ENCODE measurements around the gene GRHL1. TPM values are rescaled to one million over a fixed set of nuclear protein-coding genes. Genes with fewer than 3 reads are reported as not detected.
A peak's percentile ranks its signal among the peaks of the same experiment; 100 is the strongest.

GRHL1 gene
- total and polyA plus RNA-seq, 9 of the 15 experiments (the other 6 are each of a cell fraction or from before 2014, with no cell fraction given): 1.7 to 6.1 (median 4.7) TPM

- TF ChIP-seq NKRF (IDR thresholded peaks at IDR 0.05; ENCODE audit: borderline replicate concordance) (peak; percentile 69; the same call in 1 of the 2 replicates), FOS (IDR thresholded peaks at IDR 0.05; ENCODE audit: extremely low read depth, insufficient read length) (no peak), RAD21 (CRISPR knock-in tag; conservative IDR thresholded peaks at IDR 0.05 in 1 of 2, IDR thresholded peaks at IDR 0.05 in 1 of 2) (no peak), PKNOX1 (IDR thresholded peaks at IDR 0.05) (peak; percentile 84), ZFP30 (CRISPR knock-in tag; IDR thresholded peaks at IDR 0.05; ENCODE audit: borderline replicate concordance) (no peak), ZNF592 (IDR thresholded peaks at IDR 0.05) (peak; percentile 63; the same call in 1 of the 2 replicates), NR2F6 (CRISPR knock-in tag; IDR thresholded peaks at IDR 0.05) (no peak), ZNF445 (CRISPR knock-in tag; IDR thresholded peaks at IDR 0.05; ENCODE audit: low read depth) (no peak), MITF (IDR thresholded peaks at IDR 0.05) (0 out of 2 replicates have a peak, but pooled peaks have one; percentile 45), NCOA4 (IDR thresholded peaks at IDR 0.05; ENCODE audit: partially characterized antibody) (no peak), ZFP1 (CRISPR knock-in tag; IDR thresholded peaks at IDR 0.05) (no peak), POLR2B (IDR thresholded peaks at IDR 0.05; ENCODE audit: low read depth, partially characterized antibody) (peak; percentile 43), MBD1 (CRISPR knock-in tag; IDR thresholded peaks at IDR 0.05) (no peak), CBX2 (IDR thresholded peaks at IDR 0.05; ENCODE audit: insufficient read depth, low read length, poor library complexity, severe bottlenecking) (no peak), THAP7 (CRISPR knock-in tag; IDR thresholded peaks at IDR 0.05) (no peak), MTA2 (IDR thresholded peaks at IDR 0.05; ENCODE audit: low read depth) (no peak), TEAD2 (tag; IDR thresholded peaks at IDR 0.05) (no peak)
These were observed 78.8 kb downstream of the GRHL1 start (continued) for GRCh38 chr2:10030311-10030736.

All from K562 (cell line).